ENCODE results near the gene DIPK2B.

DIPK2B gene

GRCh38 chrX:45157647-45158046 lies 43.0 kb downstream of the DIPK2B start:
- no peak for DNase-seq (ENCODE audit: low read depth)

- no peak for DNase-seq (ENCODE audit: low read depth)
Measured at GRCh38 chrX:45154462-45154861, 46.2 kb downstream of the DIPK2B start.

GRCh38 chrX:45154033-45154360 lies 46.7 kb downstream of the DIPK2B start:
- no peak for DNase-seq (ENCODE audit: low read depth)

Measured in stimulated activated CD8-positive, alpha-beta memory T cell treated with anti-CD3 and anti-CD28 coated beads, Interleukin-7, amount 100 ng/mL, for 24 hours (primary cell).